Measurements from ENCODE around the gene C1orf146. TPM values are rescaled to one million over a fixed set of nuclear protein-coding genes. Genes with fewer than 3 reads are reported as not detected.

The C1orf146 gene
- total and polyA plus RNA-seq, 2 of the 4 experiments (the other 2 are of a cell fraction), result not detected

DNA sequence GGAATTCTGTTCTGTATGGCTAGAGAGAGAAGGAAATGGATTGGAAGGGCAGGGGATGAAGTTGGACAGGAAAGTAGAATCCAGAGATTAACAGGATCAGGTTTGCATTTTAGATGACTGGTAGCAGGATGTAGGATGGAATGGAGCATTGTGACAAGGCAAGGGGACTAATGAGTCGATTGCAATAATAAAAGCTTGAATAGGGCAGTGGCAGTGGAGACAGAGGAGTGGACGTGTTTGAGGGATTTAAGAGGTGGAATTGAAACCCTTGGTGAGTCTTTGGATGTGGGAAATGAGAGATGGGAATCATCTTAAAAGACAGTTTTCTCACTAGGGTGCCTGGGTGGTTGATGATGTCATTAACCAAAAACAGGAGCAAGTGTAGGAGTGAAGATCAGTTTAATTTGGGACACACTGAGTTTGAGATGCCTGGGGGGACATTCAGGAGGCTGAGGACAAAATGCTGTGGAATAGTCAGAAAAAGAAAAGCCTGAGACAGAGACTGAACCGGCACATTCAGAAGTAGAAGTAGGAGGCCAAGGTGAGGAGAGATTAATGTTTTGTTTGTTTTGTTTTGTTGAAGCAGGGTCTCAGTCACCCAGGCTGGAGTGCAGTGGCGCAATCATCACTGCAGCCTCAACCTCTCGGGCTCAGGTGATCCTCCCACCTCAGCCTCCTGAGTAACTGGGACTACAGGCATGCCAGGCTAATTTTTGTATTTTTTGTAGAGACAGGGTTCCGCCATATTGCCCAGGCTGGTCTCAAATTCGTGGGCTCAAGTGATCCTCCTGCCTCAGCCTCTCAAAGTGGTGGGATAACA is 29.1 kb upstream of the C1orf146 start:
- Histone ChIP-seq H3K36me3 (ENCODE audit: control insufficient read depth, insufficient read depth, low read length) (no peaks in the 10 kb centered on the region), H4K5ac (ENCODE audit: low read depth, low read length) (no peak overlapping the region), H2BK15ac (ENCODE audit: low read depth, low read length) (0 out of 3 replicates have a peak overlapping the region, but pooled peaks have one; percentile 74), H3K79me1 (ENCODE audit: low read depth in 1 of 2, low read length in 2 of 2) (no peaks in the 10 kb centered on the region; a peak in 1 of 4 replicates), H3K4me2 (ENCODE audit: low read depth, low read length) (no peak overlapping the region), H3K27me3 (ENCODE audit: control insufficient read depth, insufficient read depth, low read length) (no peaks in the 10 kb centered on the region), H2BK5ac (ENCODE audit: low read depth, low read length, poor library complexity, severe bottlenecking) (no peak overlapping the region), H4K20me1 (ENCODE audit: insufficient read depth, low read length) (no peaks in the 10 kb centered on the region), H3K56ac (ENCODE audit: extremely low read depth, insufficient read depth, low read length) (no peak overlapping the region), H3K9me1 (ENCODE audit: insufficient read depth, low read length) (no peaks in the 10 kb centered on the region), H2AK5ac (ENCODE audit: low read depth, low read length) (no peak overlapping the region), H3K4me3 (ENCODE audit: insufficient read depth, low read depth, low read length) (no peak overlapping the region), H2AFZ (replicated peaks; ENCODE audit: low read length, poor library complexity) (no peak overlapping the region), H3K27ac (ENCODE audit: insufficient read depth, low read length) (no peak overlapping the region), H3K18ac (ENCODE audit: low read depth, low read length) (no peak overlapping the region), H3K23ac (ENCODE audit: low read depth, low read length) (0 out of 2 replicates have a peak overlapping the region, but pooled peaks have one; percentile 16), H4K91ac (ENCODE audit: insufficient read depth, low read depth, low read length) (no peak overlapping the region), H3K9me3 (ENCODE audit: control insufficient read depth, insufficient read depth, low read length) (no peaks in the 10 kb centered on the region; the same call in 1 of the 2 replicates), H4K8ac (ENCODE audit: low read depth in 2 of 2, low read length in 2 of 2) (no peak overlapping the region), H3K9ac (ENCODE audit: low read depth, low read length) (no peak overlapping the region), H3K4ac (ENCODE audit: low read depth, low read length) (no peak overlapping the region), H2BK20ac (ENCODE audit: low read depth, low read length) (no peak overlapping the region), H2AK9ac (replicated peaks; ENCODE audit: low read depth, low read length, poor library complexity) (no peak overlapping the region), H3K14ac (replicated peaks; ENCODE audit: low read depth, low read length) (0 out of 2 replicates have a peak overlapping the region, but pooled peaks have one; percentile 23), H3K4me1 (ENCODE audit: control insufficient read depth, insufficient read depth, low read length) (peaks cover 14% of the 10 kb centered on the region), H2BK120ac (ENCODE audit: low read depth, low read length) (no peak overlapping the region)
- 100% methylated on average over 2 of the region's 7 CpGs; no CpG with 5 or more reads in 1 of the 2 experiments for WGBS, 2 experiments (ENCODE audit: extremely low coverage in 2 of 2, insufficient read length in 1 of 2)
- DNase-seq, result no peak
- in situ Hi-C loops (cut with MboI; ENCODE audit: low sequenced_read_pairs) (no loop called here), dilution Hi-C loops (cut with HindIII; ENCODE audit: low sequenced_read_pairs, unreplicated experiment) (no loop called here), intact Hi-C loops (cut with micrococcal nuclease) (no loop called here)
- ATAC-seq (ENCODE audit: low read depth), result no peak
- ChIA-PET CTCF (interaction anchor here (1.1 kb wide), 1 partner anchor 10 kb away, joined by 4 read pairs; no protein-coding TSS in a partner anchor), POLR2A (ENCODE audit: unreplicated experiment) (interaction anchor here (0.6 kb wide), 1 partner anchor 453 kb away, joined by 3 read pairs; no protein-coding TSS in a partner anchor)
- TF ChIP-seq CEBPB (IDR thresholded peaks at IDR 0.05; ENCODE audit: low read depth, low read length) (no peak), POLR2A (IDR thresholded peaks at IDR 0.05; ENCODE audit: low read depth, low read length) (no peak), RAD21 (IDR thresholded peaks at IDR 0.05; ENCODE audit: low read length) (no peak), MAFK (IDR thresholded peaks at IDR 0.05; ENCODE audit: low read depth, low read length) (no peak), MXI1 (IDR thresholded peaks at IDR 0.05; ENCODE audit: borderline replicate concordance, low read depth, low read length) (no peak), USF2 (IDR thresholded peaks at IDR 0.05; ENCODE audit: low read depth, low read length) (no peak), MAZ (IDR thresholded peaks at IDR 0.05; ENCODE audit: borderline replicate concordance, low read depth, low read length) (no peak), CHD1 (IDR thresholded peaks at IDR 0.05; ENCODE audit: low read depth, low read length) (no peak), ELK1 (IDR thresholded peaks at IDR 0.05; ENCODE audit: borderline replicate concordance, low read depth, low read length) (no peak), NFE2L2 (IDR thresholded peaks at IDR 0.05; ENCODE audit: low read depth, low read length) (no peak), SMC3 (IDR thresholded peaks at IDR 0.05; ENCODE audit: low read depth, low read length) (no peak)
- BruUV-seq (replicated peaks), result no TSS peak
